Activated CD4-positive, CD25-positive, alpha-beta regulatory T cell treated with anti-CD3 and anti-CD28 coated beads, Interleukin-2, amount 50 U/mL, for 72 hours (primary cell): Measurements from ENCODE around the gene SMARCC2.

Source experiments
- DNase-seq: peaks from one replicate; pipeline ENCODE4 v3.0.0; 2021

Gene SMARCC2

GRCh38 chr12:56146492-56147460 lies 42.5 kb downstream of the SMARCC2 start:
- DNase-seq: no peak

GRCh38 chr12:56145217-56145616 lies 44.1 kb downstream of the SMARCC2 start:
- no peak for DNase-seq

- no peak for DNase-seq
Measured at GRCh38 chr12:56143870-56144269, 45.4 kb downstream of the SMARCC2 start.

GRCh38 chr12:56143217-56143616 lies 46.1 kb downstream of the SMARCC2 start:
- no peak for DNase-seq

GRCh38 chr12:56141946-56142784 lies 47.1 kb downstream of the SMARCC2 start:
- DNase-seq: no peak

GRCh38 chr12:56137853-56138571 lies 51.3 kb downstream of the SMARCC2 start:
- no peak for DNase-seq

- DNase-seq: no peak
Measured at GRCh38 chr12:56134897-56135296, 54.4 kb downstream of the SMARCC2 start.

- DNase-seq: no peak
Measured at GRCh38 chr12:56130876-56131275, 58.4 kb downstream of the SMARCC2 start.

- DNase-seq: no peak
Measured at GRCh38 chr12:56129942-56130495, 59.3 kb downstream of the SMARCC2 start.

- peak; percentile 71 for DNase-seq
Measured at GRCh38 chr12:56129206-56129941, 59.9 kb downstream of the SMARCC2 start.

GRCh38 chr12:56128670-56129205 lies 60.5 kb downstream of the SMARCC2 start:
- no peak for DNase-seq

GRCh38 chr12:56127888-56128669 lies 61.2 kb downstream of the SMARCC2 start, which contains the start of gene ESYT1:
Gene ESYT1, plus strand, starts transcription at chr12:56128267. Its CDS starts 53 bp downstream, at chr12:56128320.
- peak; percentile 90 for DNase-seq

- no peak for DNase-seq
Measured at GRCh38 chr12:56127485-56127887, 61.8 kb downstream of the SMARCC2 start.

- DNase-seq: no peak
Measured at GRCh38 chr12:56126732-56127239, 62.5 kb downstream of the SMARCC2 start.

GRCh38 chr12:56124133-56124532 lies 65.2 kb downstream of the SMARCC2 start:
- DNase-seq: no peak

GRCh38 chr12:56122637-56123036 lies 66.6 kb downstream of the SMARCC2 start:
- no peak for DNase-seq

- DNase-seq: no peak
Measured at GRCh38 chr12:56121204-56121870, 67.9 kb downstream of the SMARCC2 start.

- no peak for DNase-seq
Measured at GRCh38 chr12:56120158-56120846, 69.0 kb downstream of the SMARCC2 start.

- no peak for DNase-seq
Measured at GRCh38 chr12:56119361-56119796, 69.9 kb downstream of the SMARCC2 start.
